ENCODE data around the gene EMX1.

- no peak for TF ChIP-seq CTCF (IDR thresholded peaks at IDR 0.05)
- no peak for TF ChIP-seq POLR2A (IDR thresholded peaks at IDR 0.05; ENCODE audit: low read depth)
Measured at GRCh38 chr2:72959995-72960981, 43.0 kb downstream of the EMX1 start.

All from esophagus muscularis mucosa (tissue), 3 donors.